BLaER1 (cell line): ENCODE measurements around the gene DAZAP1.

Experiments
- H3K27ac ChIP-seq: shearing (Covaris generic); formaldehyde crosslinking; 2 replicates; pipeline ENCODE4 v1.8.1; 2022
- H3K27me3 ChIP-seq: shearing (Covaris generic); formaldehyde crosslinking; 2 replicates; pipeline ENCODE4 v1.8.1; 2022
- H3K36me3 ChIP-seq: shearing (Covaris generic); formaldehyde crosslinking; 2 replicates; pipeline ENCODE4 v1.8.1; 2022
- H3K4me1 ChIP-seq: shearing (Covaris generic); formaldehyde crosslinking; 2 replicates; pipeline ENCODE4 v1.8.1; 2022
- H3K4me2 ChIP-seq: shearing (Covaris generic); formaldehyde crosslinking; 2 replicates; pipeline ENCODE4 v1.8.1; 2022
- H3K4me3 ChIP-seq: shearing (Covaris generic); formaldehyde crosslinking; 2 replicates; pipeline ENCODE4 v1.8.1; 2022
- H3K9ac ChIP-seq: shearing (Covaris generic); formaldehyde crosslinking; 2 replicates; pipeline ENCODE4 v1.8.1; 2022
- H3K9me3 ChIP-seq: shearing (Covaris generic); formaldehyde crosslinking; 2 replicates; pipeline ENCODE4 v1.8.1; 2022
- H4K20me1 ChIP-seq: shearing (Covaris generic); formaldehyde crosslinking; 2 replicates; pipeline ENCODE4 v1.8.1; 2022
- Cebpa-rat ChIP-seq: shearing (Covaris generic); IDR thresholded peaks from 2 replicates; pipeline ENCODE4 v1.8.1; 2022

DAZAP1 gene

DNA sequence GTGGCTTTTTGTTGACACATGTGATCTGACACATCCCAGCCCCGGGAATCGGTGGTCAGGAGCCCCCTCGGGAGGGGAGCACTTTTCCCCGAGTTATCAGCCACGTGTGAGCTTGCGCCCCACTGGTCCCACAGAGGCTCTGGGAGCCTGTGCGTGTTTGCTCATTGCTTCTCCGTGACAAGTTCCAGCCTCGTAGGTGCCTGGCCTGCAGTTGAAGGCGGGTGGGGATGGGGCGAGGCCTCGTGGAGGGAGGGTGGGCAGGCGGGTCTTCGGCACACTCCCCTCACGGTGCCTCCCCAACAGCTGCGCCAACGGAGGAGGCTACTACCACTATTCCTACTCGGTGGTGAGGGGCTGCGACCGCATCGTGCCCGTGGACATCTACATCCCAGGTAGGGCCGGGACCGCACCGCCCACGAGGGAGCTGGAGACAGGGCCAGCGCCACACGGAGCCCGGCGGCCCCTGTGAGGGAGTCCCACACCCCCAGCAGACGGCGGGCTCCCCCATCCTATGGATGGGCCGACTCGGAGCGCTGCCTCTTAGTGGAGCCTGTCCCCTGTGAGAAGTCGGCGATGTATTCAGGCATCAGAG lies 14.4 kb upstream of the DAZAP1 start:
- H3K36me3 ChIP-seq, result peaks cover 90% of the 10 kb centered on the region
- H3K4me2 ChIP-seq, result no peak overlapping the region
- no peaks in the 10 kb centered on the region for H3K9me3 ChIP-seq
- no peak overlapping the region for H3K4me3 ChIP-seq
- no peak overlapping the region for H3K9ac ChIP-seq
- no peak overlapping the region for H3K27ac ChIP-seq
- TF ChIP-seq Cebpa-rat, result no peak
- peaks cover 28% of the 10 kb centered on the region for H3K4me1 ChIP-seq
- no peaks in the 10 kb centered on the region for H3K27me3 ChIP-seq
- H4K20me1 ChIP-seq, result peaks cover 58% of the 10 kb centered on the region

DNA sequence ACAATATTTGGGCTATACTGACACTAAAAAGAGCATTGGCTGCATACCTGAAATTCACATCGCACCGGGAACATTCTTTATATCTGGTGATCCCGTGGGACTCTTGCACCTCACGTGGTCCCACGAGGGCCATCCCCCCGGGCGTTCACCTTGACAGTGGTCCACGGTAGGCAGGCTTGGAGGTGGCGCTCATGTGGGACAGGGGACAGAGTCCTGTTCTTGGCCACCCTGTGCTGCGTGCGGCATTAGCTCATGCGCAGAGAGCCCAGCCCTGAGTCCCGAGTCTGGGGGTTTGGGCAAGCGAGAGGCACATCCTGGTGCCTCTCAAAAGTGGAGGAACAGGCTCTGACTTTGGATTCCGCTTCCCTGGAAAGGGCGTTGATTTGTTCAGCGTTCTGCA lies 13.5 kb upstream of the DAZAP1 start:
- Histone ChIP-seq H3K27ac (no peak overlapping the region), H3K9ac (no peak overlapping the region), H3K9me3 (no peaks in the 10 kb centered on the region), H4K20me1 (peaks cover 58% of the 10 kb centered on the region), H3K4me3 (no peak overlapping the region), H3K4me2 (no peak overlapping the region), H3K36me3 (peaks cover 90% of the 10 kb centered on the region), H3K27me3 (no peaks in the 10 kb centered on the region), H3K4me1 (peaks cover 33% of the 10 kb centered on the region)
- TF ChIP-seq Cebpa-rat, result no peak

GRCh38 chr19:1394252-1395193 lies 12.9 kb upstream of the DAZAP1 start:
- Histone ChIP-seq H3K4me2 (no peak overlapping the region), H3K27me3 (no peaks in the 10 kb centered on the region), H4K20me1 (peaks cover 59% of the 10 kb centered on the region), H3K9ac (no peak overlapping the region), H3K4me3 (no peak overlapping the region), H3K4me1 (peaks cover 40% of the 10 kb centered on the region), H3K36me3 (peaks cover 90% of the 10 kb centered on the region), H3K27ac (no peak overlapping the region), H3K9me3 (no peaks in the 10 kb centered on the region)
- TF ChIP-seq Cebpa-rat, result no peak

DNA sequence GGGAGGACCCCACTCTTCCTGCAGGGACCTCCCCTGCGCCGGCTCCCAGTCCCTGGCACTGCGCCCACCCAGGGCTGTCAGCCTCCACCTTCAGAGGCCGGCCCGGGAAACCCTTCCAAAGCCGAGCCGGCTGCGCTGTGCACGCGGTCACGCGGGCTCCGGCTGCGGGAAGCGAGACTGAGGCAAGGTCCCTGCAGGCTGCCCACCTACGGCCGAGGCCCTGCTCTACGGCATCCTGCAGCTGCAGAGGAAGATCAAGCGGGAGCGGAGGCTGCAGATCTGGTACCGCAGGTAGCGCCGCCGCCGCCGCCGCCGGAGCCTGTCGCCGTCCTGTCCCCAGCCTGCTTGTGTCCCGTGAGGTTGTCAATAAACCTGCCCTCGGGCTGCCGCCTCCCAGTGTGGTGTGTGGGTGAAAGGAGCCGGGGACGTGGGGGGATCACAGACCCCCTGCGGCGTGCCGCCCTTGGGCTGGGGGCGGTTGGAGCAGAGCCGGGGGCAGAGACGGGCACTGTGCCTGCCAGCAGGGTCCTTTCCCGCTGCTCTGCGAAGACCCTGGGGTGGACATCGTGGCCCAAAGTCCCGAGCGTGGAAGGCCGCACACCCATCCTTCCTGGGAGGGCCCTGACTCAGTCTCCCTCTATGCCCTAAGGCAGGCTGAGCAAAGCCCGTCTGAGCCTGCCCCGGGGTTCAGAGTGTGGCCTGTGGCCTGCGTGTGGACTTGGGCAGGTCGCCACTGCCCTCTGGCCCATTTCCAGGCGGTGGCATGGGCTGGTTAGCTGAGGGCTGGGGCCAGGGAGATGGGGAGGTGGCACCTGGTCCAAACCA lies 12.0 kb upstream of the DAZAP1 start:
- Histone ChIP-seq H3K9me3 (no peaks in the 10 kb centered on the region), H4K20me1 (peaks cover 68% of the 10 kb centered on the region), H3K4me2 (peak overlapping the region; percentile 70; the same call in 1 of the 2 replicates), H3K9ac (no peak overlapping the region), H3K4me3 (no peak overlapping the region), H3K4me1 (peaks cover 48% of the 10 kb centered on the region), H3K27me3 (no peaks in the 10 kb centered on the region), H3K27ac (no peak overlapping the region), H3K36me3 (peaks cover 83% of the 10 kb centered on the region)
- no peak for TF ChIP-seq Cebpa-rat

DNA sequence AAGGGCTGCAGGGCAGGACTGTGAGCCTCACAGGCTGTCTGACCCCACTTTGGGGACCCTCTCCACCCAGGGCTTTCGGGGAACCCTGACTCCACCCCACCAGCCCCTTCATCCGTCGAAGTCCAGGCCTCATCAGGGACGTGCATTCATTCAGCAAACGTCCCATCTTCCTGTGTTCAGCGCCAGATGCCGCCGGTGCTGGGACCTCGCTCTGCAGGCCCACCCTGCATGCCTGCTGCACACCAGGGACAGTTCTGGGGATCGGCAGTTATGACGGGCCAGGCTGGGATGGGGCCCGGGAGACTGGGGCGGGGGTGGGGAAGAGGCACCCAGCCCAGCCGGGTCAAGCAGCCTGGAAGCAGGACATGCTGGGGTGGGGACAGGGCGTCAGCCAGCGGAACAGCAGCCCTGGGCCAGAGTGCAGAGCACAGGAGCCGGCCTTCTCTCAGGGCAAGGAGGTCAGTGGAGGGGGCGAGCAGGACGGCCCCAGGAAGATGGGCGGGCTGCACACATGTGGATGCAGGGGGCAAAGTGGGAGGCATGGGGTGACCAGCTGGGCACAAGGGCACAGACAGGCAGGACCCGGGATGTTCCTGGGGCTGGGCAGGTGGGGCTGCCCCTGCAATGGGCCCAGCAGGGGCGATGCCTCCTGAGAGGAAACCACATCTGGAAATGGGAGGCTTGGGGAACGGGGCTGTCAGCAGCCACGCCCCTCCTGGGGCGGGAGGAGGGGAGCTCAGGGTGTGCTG lies 11.2 kb upstream of the DAZAP1 start:
- peaks cover 75% of the 10 kb centered on the region for H3K36me3 ChIP-seq
- peak overlapping the region; percentile 70 for H3K4me2 ChIP-seq
- H3K4me1 ChIP-seq, result peaks cover 53% of the 10 kb centered on the region
- H3K9ac ChIP-seq, result no peak overlapping the region
- no peak overlapping the region for H3K4me3 ChIP-seq
- peaks cover 73% of the 10 kb centered on the region for H4K20me1 ChIP-seq
- H3K9me3 ChIP-seq, result no peaks in the 10 kb centered on the region
- no peak overlapping the region for H3K27ac ChIP-seq
- H3K27me3 ChIP-seq, result no peaks in the 10 kb centered on the region
- TF ChIP-seq Cebpa-rat, result no peak

DNA sequence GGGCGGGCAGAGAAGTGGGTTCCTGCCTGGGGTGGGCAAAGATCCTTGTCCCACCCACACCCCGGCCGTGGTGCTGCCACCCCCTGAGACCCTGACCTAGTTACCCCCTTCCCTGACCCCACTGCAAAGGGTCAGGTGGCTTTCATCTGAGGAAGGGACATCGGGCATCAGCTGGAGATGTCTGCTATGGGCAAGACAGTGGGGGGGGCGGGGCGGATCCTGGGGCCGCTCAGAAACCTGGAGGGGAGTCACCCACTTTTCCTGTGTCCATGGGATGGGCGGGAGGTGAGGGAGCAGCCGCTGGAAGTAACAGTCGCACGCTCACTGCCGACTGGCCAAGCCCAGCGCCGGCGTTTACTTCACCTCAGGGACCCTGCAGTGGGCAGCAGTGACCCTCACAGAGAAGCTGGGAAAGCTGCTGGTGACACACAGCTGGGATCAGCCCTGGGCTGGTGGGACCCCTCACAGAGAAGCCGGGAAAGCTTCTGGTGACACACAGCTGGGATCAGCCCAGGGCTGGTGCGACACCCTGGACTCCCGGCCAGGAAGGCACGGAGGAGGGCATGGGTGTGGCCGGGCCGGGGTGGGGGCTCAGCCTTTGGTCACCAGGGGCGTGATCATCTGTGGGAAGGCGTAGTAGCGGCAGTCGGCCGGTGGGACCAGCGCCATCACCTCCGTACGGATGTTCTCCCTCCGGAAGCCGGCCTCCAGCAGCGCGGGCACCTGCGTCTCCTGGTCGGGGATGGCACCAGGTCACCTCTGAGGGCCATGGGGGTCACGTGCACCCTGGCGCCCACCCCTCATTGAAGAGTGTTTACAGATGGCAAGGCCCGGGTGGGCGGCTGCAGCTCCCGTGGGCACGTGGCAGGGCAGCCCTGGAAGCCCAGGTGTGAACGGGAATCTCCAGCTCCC lies 10.4 kb upstream of the DAZAP1 start:
- H4K20me1 ChIP-seq, result peaks cover 73% of the 10 kb centered on the region
- no peaks in the 10 kb centered on the region for H3K27me3 ChIP-seq
- H3K9ac ChIP-seq, result 0 out of 2 replicates have a peak overlapping the region, but pooled peaks have one; percentile 6
- no peak overlapping the region for H3K4me3 ChIP-seq
- peak overlapping the region; percentile 70 for H3K4me2 ChIP-seq
- H3K9me3 ChIP-seq, result no peaks in the 10 kb centered on the region
- H3K27ac ChIP-seq, result no peak overlapping the region
- peaks cover 67% of the 10 kb centered on the region for H3K36me3 ChIP-seq
- peaks cover 59% of the 10 kb centered on the region for H3K4me1 ChIP-seq
- TF ChIP-seq Cebpa-rat, result no peak

DNA sequence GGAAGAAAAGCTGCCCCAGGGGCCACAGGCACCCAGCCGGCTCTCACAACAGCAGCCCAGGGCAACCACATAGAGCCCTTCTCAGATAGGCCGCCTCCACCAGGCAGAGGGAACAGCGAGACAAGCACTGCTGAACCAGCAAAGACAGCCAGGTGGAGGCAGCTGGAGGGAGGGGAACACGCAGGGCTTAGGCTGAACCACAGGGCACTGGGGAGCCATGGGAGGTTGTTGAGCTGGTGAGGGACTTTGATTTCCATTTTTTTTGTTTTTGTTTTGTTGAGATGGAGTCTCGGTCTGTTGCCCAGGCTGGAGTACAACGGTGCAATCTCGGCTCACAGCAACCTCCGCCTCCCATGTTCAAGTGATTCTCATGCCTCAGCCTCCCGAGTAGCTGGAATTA lies 9.5 kb upstream of the DAZAP1 start:
- Histone ChIP-seq H3K27ac (no peak overlapping the region), H3K4me3 (no peak overlapping the region), H3K27me3 (no peaks in the 10 kb centered on the region), H3K9me3 (no peaks in the 10 kb centered on the region), H4K20me1 (peaks cover 73% of the 10 kb centered on the region), H3K4me2 (peak overlapping the region; percentile 70), H3K36me3 (peaks cover 59% of the 10 kb centered on the region), H3K9ac (no peak overlapping the region), H3K4me1 (peaks cover 67% of the 10 kb centered on the region)
- no peak for TF ChIP-seq Cebpa-rat

DNA sequence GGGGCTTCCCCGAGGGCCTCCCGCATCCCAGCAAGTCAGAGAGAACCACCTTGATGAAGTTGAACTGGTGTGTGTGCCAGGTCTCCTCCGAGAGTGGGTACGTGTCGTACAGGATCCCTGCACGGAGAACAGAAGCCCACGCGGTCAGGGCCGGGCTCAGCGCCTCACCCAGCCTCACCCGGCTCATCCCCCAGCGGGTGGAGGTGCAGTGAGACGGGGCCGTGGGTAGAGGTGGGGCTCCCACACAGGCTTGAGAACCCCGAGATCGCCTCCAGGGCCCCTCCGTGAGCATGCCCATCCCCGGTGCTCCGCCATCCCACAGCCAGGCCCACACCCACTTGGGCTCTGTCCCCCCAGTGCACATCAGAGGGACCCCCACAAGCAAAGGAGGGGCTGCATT lies 8.3 kb upstream of the DAZAP1 start:
- Histone ChIP-seq H3K9ac (0 out of 2 replicates have a peak overlapping the region, but pooled peaks have one; percentile 24), H3K36me3 (peaks cover 46% of the 10 kb centered on the region), H3K27ac (no peak overlapping the region), H4K20me1 (peaks cover 69% of the 10 kb centered on the region), H3K4me2 (no peak overlapping the region), H3K4me1 (peaks cover 77% of the 10 kb centered on the region), H3K27me3 (no peaks in the 10 kb centered on the region), H3K4me3 (no peak overlapping the region), H3K9me3 (no peaks in the 10 kb centered on the region)
- no peak for TF ChIP-seq Cebpa-rat
